IPS-15b (cell line): ENCODE measurements around the gene PANK4.
A peak's percentile ranks its signal among the peaks of the same experiment; 100 is the strongest.
"Not testable (repeated sequence)": the region's sequence is repeated elsewhere in the genome, so short reads cannot be mapped to it uniquely, and the experiment has no call there.

ENCODE experiments used
- H3K27me3 ChIP-seq: one replicate; pipeline ENCODE4 v1.6.1; 2013; ENCODE audit warnings: low read length; ENCODE audit not compliant: control insufficient read depth, insufficient read depth
- H3K36me3 ChIP-seq: one replicate; pipeline ENCODE4 v1.6.1; 2013; ENCODE audit warnings: low read length; ENCODE audit not compliant: control insufficient read depth, insufficient read depth
- H3K4me1 ChIP-seq: one replicate; pipeline ENCODE4 v1.6.1; 2013; ENCODE audit warnings: mild to moderate bottlenecking, low read length; ENCODE audit not compliant: control insufficient read depth, insufficient read depth
- H3K4me3 ChIP-seq: one replicate; pipeline ENCODE4 v1.5.1; 2013; ENCODE audit warnings: low read depth, low read length
- H3K9ac ChIP-seq: one replicate; pipeline ENCODE4 v1.6.1; 2013; ENCODE audit warnings: low read depth, mild to moderate bottlenecking, low read length
- H3K9me3 ChIP-seq: one replicate; pipeline ENCODE4 v1.6.1; 2013; ENCODE audit warnings: mild to moderate bottlenecking, low read length; ENCODE audit not compliant: control insufficient read depth, insufficient read depth

PANK4 gene

GRCh38 chr1:2525920-2526823 is at the start of gene PANK4:
Gene PANK4 (minus strand): TSS chr1:2526596. CDS start chr1:2526587, 9 bp downstream.
- peak within 1 kb of the TSS; percentile 90 for H3K9ac ChIP-seq
- H3K4me3 ChIP-seq = peak within 1 kb of the TSS; percentile 86
- H3K9me3 ChIP-seq = no peaks in the 10 kb centered on the region
- peaks cover 28% of the 10 kb centered on the region for H3K27me3 ChIP-seq
- H3K36me3 ChIP-seq = peaks cover 4% of the 10 kb centered on the region
- peaks cover 8% of the 10 kb centered on the region for H3K4me1 ChIP-seq

GRCh38 chr1:2574350-2574749 is 48.0 kb upstream of the PANK4 start:
- H3K4me3 ChIP-seq = no peak overlapping the region
- no peaks in the 10 kb centered on the region for H3K4me1 ChIP-seq
- no peaks in the 10 kb centered on the region for H3K27me3 ChIP-seq
- no peaks in the 10 kb centered on the region for H3K36me3 ChIP-seq
- H3K9me3 ChIP-seq = no peaks in the 10 kb centered on the region
- no peak overlapping the region for H3K9ac ChIP-seq

GRCh38 chr1:2573250-2573920 is 47.0 kb upstream of the PANK4 start:
- Histone ChIP-seq H3K4me3 (no peak overlapping the region), H3K4me1 (no peaks in the 10 kb centered on the region), H3K9ac (no peak overlapping the region), H3K9me3 (no peaks in the 10 kb centered on the region), H3K36me3 (no peaks in the 10 kb centered on the region), H3K27me3 (no peaks in the 10 kb centered on the region)

- H3K27me3 ChIP-seq = no peaks in the 10 kb centered on the region
- H3K4me1 ChIP-seq = no peaks in the 10 kb centered on the region
- H3K4me3 ChIP-seq = no peak overlapping the region
- no peaks in the 10 kb centered on the region for H3K9me3 ChIP-seq
- no peak overlapping the region for H3K9ac ChIP-seq
- no peaks in the 10 kb centered on the region for H3K36me3 ChIP-seq
These were observed 45.0 kb upstream of the PANK4 start for GRCh38 chr1:2571348-2571747.

- Histone ChIP-seq H3K4me3 (no peak overlapping the region), H3K4me1 (no peaks in the 10 kb centered on the region), H3K27me3 (no peaks in the 10 kb centered on the region), H3K9me3 (no peaks in the 10 kb centered on the region), H3K9ac (peak overlapping the region; percentile 4), H3K36me3 (no peaks in the 10 kb centered on the region)
These were observed 43.9 kb upstream of the PANK4 start for GRCh38 chr1:2570332-2570731.

- H3K36me3 ChIP-seq, H3K4me3 ChIP-seq, H3K9me3 ChIP-seq, H3K9ac ChIP-seq, H3K4me1 ChIP-seq, H3K27me3 ChIP-seq: not testable (repeated sequence)
These were observed 43.3 kb upstream of the PANK4 start for GRCh38 chr1:2569703-2570102.

- Histone ChIP-seq H3K36me3 (no peaks in the 10 kb centered on the region), H3K9me3 (no peaks in the 10 kb centered on the region), H3K4me1 (no peaks in the 10 kb centered on the region), H3K4me3 (no peak overlapping the region), H3K27me3 (no peaks in the 10 kb centered on the region), H3K9ac (no peak overlapping the region)
These were observed 42.7 kb upstream of the PANK4 start for GRCh38 chr1:2569060-2569459.

GRCh38 chr1:2568187-2568816 is 41.9 kb upstream of the PANK4 start:
- not testable (repeated sequence) for H3K27me3 ChIP-seq, H3K9me3 ChIP-seq, H3K9ac ChIP-seq, H3K4me1 ChIP-seq, H3K4me3 ChIP-seq, H3K36me3 ChIP-seq

- Histone ChIP-seq H3K27me3 (no peaks in the 10 kb centered on the region), H3K4me3 (no peak overlapping the region)
These were observed 40.8 kb upstream of the PANK4 start for GRCh38 chr1:2567083-2567679.

GRCh38 chr1:2566101-2567045 is 40.0 kb upstream of the PANK4 start:
- Histone ChIP-seq H3K9ac (no peak overlapping the region), H3K4me3 (no peak overlapping the region), H3K9me3 (no peaks in the 10 kb centered on the region), H3K36me3 (no peaks in the 10 kb centered on the region), H3K4me1 (no peaks in the 10 kb centered on the region), H3K27me3 (no peaks in the 10 kb centered on the region)

More at GRCh38 chr1:2567083-2567679, 40.8 kb upstream of the PANK4 start:
- H3K9me3 ChIP-seq = no peaks in the 10 kb centered on the region
- no peaks in the 10 kb centered on the region for H3K4me1 ChIP-seq
- no peaks in the 10 kb centered on the region for H3K36me3 ChIP-seq
- no peak overlapping the region for H3K9ac ChIP-seq
